Glomerular endothelial cell (primary cell): ENCODE data around the gene LUZP1. TPM values are rescaled to one million over a fixed set of nuclear protein-coding genes. Genes with fewer than 3 reads are reported as not detected.
"Not testable (repeated sequence)": the region's sequence is repeated elsewhere in the genome, so short reads cannot be mapped to it uniquely, and the experiment has no call there.

Experiments
- DNase-seq: peaks from one replicate; pipeline ENCODE4 v3.0.0-alpha.2; 2011; ENCODE audit warnings: low read depth, low spot score; ENCODE audit errors: extremely low read depth
- total RNA-seq: library from RNA; depleted of rRNA; stranded (reverse); fragments of >200 nt; gene quantifications from 2 replicates; pipeline ENCODE4 v1.2.3, GENCODE V29; 2015

Gene LUZP1
- total RNA-seq, 1 donor from 2014 or later: 71.9 TPM

DNA sequence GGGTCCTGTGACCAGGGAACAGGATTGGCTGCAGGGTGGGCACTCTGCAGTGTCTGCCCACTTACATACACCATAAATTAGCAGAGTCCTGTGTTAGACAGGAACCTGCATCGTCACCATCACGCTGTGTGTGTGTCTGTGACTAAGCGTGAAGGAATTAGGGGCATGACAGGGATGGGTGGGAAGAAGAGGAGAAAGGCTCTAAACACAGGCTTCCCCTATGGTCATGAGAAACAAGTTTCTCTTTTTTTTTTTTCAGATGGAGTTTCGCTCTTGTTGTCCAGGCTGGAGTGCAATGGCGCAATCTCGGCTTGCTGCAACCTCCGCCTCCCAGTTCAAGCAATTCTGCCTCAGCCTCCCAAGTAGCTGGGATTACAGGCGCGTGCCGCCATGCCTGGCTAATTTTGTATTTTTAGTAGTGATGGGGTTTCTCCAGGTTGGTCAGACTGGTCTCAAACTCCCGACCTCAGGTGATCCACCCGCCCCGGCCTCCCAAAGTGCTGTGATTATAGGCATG is 20.3 kb upstream of the LUZP1 start:
- DNase-seq: not testable (repeated sequence)

DNA sequence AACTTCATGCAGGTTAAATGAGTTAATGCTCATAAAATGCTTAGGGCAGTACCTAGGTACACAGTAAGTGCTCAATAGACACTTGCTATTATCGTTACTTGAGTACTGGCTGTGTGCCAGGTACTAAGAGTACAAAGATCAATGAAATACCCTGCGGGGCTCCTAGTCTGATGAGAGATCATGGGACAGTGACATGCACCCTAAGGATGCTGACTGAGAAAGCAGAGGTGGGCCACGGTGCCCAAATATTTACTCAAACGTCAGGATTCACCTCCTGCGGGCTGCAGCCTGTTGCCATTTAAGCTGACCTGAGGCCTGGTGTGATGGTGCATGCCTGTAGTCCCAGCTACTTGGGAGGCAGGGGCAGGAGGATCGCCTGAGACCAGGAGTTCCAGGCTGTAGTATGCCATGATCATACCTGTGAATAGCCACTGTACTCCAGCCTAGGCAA is 19.8 kb upstream of the LUZP1 start:
- no peak for DNase-seq

DNA sequence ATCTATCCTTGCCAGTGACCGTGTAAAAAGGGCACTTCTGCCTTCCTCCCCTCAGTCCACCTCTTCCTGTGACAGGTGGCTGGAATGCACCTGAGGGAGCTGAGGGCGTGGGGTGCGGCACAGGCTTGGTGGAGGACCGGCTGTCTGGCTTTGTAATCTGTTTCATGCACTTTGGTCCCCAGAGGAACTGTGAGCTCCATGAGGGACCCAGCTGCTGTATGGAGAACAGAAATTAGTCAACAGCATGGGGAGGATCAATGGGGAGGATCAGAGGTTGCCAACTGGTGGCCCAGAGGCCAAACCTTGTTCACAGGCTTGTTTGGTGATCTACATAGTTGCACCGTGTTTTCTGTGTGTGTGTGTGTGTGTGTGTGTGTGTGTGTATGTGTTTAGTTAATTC is 19.0 kb upstream of the LUZP1 start:
- DNase-seq: no peak

DNA sequence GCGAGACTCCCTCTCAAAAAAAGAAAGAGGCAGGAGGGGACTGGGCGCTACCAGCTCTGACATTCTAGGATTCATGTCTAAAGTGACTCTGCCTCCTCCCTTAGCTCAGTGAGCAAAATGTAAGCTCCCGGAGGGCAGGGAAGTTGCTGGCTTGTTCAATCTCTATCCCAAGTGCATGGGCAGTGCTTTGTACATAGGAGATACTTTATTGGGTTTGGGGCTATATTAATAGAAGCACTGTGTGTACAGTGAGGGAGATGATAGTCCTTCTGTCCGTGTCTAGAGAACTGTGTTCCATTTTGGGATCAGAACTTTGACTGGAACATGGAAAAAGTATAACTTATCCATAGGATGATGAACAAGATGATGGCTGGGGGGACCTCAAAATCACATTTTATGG is 16.7 kb upstream of the LUZP1 start:
- DNase-seq: no peak

DNA sequence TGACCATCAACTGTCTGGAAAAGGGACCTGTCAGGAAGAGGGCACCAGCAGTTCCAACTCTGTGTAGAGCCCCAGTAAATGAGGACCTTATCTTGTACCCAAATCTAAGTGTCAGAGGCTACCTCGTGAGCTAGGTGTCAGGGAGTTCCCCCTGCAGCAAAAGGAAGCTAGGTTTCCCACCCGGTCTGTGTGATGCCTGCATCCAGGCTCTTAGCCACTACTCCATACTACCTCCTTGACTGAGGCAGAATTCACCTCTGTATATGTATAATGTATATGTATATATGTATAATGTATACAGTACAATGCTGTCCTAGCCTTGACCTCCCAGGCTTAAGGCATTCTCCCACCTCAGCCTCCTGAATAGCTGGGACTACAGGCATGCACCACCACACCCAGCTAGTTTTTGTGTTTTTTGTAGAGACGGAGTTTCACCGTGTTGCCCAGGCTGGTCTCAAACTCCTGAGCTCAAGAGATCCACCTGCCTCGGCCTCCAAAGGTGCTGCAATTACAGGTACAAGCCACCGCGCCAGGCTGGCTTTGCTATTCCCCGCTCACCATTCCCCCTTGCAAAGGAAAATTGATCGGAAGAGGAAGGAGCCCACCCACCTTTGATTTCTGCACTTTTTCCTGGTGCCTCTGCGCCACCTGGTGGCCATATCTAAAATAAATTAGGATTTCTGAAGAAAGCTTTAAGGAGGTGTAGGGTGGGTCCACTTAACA is 15.7 kb upstream of the LUZP1 start:
- DNase-seq: no peak

DNA sequence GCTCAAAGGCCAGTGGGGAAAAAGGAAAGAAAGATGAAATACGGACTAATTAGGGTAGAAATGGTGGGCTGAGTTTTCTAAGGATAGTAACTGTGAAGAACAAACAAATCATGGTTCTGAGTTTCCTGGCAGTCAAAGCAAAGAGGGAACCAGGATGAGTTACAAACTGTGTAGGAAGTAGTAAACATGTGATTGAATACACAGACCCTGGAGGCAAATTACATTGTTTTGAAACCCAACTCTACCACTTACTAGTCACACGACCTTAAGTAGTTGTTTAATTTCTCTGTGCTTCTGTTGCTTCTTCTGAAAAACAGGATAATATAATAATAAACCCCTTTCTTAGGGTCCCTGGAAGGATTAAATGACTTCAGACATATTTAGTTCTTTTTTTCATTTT is 11.2 kb upstream of the LUZP1 start:
- DNase-seq: no peak

DNA sequence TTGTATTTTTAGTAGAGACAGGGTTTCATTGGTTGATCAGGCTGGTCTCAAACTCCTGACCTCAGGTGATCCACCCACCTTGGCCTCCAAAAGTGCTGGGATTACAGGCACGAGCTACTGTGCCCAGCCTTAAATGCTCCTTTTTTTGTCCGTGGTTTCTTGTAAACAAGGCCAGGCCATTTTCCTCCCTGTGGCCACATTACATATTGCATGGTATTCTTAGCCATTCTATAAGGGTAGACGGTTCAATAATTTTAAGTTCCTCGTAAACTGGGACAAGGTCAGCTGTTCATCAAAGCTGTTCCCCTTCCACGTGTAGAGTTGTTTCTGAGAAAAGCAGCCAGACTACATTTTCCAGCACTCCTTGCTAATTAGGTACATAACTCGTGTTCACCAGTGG is 10.3 kb upstream of the LUZP1 start:
- no peak for DNase-seq

DNA sequence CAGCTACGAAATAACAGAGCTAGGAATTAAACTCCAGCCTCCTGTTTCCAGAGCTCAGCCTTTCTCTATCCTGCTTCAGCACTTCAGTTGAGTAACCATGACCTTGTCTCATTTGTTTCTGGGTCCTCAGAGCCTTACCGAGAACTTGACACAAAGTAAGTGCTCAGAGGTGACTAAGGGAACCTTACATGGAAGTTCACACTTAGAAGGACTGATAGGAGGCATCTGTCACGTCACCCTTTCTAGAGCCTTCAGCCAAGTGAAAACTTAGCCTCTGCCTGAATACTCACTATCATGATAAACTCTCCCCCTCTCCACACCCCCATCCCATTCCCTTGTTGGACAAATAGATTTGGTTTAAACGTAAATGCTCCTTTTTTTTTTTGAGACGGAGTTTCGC is 9.8 kb upstream of the LUZP1 start:
- DNase-seq: no peak

DNA sequence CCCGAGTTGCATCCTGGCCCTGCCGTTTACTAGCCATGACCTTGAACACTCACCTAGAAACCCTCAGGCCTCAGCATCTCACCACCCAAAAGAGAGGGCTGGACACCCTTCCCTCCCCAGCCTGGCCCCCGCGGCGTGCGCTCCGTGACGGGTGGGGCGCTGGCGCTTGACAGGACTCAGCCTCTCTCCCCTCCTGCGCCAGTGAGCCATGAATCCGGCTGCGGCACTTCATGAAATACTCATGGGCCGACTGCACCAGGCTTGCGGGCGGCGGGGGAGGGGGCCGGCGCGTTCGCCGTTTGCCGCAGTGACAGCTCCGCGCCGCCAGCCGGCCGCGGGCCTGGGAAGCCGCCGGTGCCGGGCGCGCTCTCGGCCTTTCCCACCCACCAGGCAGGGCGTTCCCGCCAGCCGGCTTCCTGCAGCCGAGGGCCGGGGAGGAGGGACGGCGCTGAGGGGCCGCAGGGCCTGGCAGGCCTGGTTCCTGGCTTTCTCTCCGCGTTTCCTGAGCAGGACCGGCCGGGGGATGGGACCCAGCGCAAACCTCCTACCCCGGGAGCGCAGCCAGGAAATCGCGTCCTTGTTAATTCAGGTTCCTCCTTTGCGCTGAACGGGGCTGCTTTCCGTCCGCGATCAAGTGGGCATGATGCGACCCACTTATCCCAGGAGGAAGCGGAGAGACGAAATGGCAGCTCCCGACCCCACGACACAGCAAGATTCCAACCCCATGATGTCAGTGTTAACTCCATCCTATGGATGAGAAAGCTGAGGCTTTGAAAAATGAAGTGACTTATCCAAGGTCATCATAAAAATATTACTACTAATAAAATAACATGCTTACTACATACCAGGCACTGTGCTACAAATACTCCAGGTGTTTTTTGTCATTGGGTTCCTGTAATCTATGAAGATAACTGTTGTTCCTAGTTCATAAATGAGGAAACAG is 9.1 kb upstream of the LUZP1 start:
- no peak for DNase-seq

DNA sequence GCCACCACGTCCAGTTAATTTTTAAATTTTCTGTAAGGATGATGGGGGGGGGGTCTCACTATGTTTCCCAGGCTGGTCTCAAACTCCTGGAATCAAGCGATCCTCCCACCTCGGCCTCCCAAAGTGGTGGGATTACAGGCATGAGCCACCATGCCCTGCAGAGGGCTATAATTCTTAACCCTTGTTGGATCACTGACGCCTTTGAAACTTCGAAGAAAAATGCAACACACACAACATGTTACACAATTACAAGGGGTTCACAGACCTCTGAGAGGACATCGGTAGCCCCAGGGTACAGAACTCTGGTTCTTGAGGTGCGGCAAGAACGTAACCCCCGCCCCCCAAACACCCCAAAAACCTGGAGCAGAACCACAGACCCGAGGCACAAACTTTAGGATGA is 8.4 kb upstream of the LUZP1 start:
- no peak for DNase-seq

DNA sequence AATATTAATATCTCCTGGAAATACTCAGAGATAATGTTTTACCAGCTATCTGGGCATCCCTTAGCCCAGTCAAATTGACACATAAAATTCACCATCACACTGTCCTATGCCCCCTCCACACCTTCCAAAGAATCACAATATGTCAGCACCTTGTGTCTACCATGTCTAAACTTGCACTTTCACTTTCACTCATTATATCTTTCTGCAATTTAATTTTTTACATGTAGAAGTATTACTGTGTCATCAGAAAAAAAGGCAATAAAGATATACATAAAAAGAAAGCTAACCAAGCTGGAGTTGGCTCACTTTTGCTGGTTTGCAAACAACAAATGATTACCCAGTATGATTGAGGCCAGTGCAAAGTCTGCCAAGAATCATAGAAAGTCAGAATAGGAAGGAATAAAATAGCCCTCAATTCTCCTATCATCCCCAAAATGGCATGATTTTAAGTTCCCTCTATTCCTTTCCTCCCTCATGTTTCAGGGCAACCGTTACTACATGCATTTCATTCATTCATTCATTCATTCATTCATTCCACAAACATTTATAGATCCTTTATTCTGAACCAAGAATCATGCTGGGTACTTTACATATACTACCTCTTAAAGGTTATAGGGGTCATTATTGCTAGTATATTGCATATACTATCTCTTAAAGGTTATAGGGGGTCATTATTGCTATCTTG is 5.9 kb upstream of the LUZP1 start:
- no peak for DNase-seq

DNA sequence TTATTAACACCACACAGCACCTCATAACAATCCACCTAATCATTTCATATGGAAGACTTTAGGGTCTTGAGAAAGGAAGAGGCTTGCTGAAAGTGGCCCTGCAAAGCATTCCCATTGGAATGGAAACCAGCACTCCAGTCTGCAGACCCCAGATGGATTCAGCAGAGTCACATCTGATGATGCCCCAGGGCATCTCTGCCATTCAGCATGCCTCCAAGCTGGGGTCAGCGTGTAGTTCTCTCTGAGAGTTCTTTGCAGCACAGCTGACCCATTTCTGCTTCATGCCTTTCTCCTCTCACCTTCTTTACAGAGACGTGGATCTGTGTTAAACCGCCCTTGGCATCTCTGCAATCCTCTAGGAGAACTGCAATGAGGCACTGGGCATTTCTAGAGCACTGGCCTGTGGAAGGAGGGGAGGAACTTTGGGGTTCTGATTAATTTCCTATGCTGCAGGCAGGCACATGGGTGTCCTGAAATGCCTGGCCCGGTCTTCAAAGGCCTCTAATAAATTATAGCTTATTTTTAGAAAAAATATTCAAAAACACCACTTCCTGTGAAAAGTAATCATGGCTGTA is 2.6 kb upstream of the LUZP1 start:
- no peak for DNase-seq

DNA sequence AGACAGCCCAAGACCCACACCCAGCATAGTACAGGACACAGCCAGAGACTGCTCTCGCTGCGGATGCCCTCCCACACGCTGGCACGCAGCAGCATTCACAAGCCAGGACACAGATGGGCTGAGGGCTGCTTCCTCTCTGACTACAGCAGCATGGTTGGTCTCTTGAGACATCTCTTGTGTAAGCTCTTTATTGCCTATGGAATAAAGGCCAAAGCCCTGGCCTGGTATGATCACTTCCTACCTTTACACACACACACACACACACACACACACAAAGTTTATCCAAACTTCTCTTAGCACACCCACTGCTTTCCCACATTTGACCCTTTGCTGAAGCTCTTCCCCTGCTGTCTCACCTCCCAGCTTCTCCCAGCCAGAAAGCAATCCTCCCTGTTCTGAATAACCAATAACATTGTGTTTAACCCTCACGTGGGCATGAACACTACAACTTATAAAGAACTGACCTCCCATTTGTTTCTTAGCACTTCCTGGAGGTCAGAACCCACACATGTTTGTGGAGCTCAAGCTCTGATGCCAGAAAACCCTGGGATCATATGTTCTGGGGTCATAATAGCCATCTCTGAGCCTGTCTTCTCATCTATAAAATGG is 1.2 kb upstream of the LUZP1 start:
- DNase-seq: no peak

DNA sequence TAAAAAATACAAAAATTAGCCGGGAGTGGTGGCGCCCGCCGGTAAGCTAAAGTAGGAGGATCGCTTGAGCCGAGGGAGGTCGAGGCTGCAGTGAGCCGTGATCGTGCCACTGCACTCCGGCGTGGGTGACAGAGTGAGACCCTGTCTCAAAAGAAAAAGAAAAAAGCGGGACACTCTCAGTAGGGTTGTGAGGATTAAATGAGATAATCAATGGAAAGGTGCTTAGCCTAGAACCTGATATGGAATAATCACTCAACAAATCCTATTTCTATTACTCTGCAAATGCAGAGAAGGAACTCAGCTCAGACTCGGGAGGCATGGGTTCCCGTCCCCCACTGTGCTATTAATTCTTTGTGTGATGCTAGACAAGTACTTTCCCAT is 529 bp upstream of the LUZP1 start:
- DNase-seq: no peak

DNA sequence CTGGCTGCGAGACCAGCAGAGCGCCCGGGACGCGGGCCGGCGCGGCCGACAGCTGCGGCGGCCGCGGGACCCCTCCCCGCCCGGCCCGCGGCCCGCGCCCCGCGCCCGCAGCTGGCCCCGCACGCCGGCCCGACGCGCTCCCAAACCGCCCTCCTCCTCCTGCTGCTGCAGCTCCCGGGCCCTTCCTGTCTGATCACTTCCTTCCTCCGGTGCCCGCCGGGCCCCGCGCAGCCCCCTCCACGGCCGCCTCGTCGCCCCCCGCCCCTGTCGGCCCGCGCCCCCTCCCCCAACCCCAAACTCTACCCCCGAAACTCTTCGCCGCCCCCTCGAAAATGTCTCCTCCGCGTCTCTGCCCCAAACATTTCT is 594 bp downstream of the LUZP1 start:
- DNase-seq: no peak

DNA sequence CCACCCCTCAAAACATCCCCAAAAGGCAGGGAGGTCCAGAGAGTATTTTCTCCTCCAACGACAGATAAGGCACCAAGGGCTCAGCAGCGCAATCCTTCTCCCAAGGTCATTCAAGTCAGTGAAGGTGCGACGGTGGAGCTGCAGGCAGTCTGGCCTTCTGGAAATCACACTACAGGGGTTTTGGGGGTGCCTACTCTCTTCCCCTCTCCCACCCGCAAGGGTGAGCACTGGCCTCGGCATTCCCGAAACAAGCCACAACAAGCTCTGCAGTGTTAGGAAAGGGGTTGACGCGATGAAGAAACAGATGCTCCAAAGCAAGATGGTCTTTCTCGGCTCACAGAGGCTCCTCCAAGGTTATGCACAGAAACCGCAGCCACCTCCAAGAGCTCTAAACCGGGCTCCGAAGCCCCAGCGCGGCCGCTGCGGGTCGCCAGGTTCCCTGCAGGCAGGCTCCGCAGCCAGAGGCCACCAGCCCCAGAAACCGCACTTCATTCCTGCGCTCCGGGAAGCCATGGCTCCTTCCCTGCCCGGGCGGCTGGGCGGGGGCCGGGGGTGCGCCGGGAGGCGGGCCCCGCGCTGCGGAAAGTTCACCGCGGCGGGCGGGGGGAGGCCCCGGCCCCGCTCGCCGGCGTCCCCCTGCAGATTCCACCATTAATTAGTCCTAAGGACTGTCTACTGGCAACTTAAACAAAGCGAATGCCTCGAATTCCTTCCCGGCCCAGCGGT is 1.1 kb downstream of the LUZP1 start:
- no peak for DNase-seq

DNA sequence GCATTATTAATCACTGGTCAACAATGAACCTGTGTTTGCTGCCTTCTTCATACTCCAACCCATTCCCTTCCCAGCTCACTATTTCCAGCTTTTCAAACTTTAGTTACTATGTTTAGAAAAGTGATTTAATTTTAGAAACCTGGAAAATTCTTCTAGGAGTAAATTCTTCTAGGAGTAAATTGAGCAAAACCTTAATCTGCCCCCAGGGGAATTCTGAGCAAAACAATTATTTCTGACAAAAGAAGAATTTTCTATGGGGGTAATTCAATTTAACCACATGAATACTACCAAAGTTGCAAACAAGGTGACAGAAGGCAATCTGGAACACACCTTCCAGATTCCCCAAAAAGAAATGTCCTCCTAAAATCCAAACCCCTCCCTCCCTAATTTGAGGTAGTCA is 1.8 kb downstream of the LUZP1 start:
- DNase-seq: no peak

DNA sequence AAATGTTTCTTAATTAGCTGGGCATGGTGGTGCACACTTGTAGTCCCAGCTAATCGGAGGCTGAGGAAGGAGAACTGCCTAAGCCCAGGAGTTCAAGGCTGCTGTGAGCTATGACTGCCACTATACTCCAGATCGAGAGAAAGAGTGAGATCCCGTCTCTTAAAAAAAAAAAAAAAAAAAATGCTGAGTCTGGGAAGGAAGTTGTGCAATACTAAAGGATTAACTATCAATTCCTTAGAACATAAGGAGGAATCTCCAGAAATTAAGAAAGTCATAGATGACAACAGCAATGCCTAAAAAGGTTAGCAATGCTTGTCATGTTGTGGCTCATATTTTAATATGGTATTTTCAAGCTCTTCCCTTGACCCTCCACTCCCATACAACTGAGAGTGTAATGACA is 5.3 kb downstream of the LUZP1 start:
- no peak for DNase-seq

DNA sequence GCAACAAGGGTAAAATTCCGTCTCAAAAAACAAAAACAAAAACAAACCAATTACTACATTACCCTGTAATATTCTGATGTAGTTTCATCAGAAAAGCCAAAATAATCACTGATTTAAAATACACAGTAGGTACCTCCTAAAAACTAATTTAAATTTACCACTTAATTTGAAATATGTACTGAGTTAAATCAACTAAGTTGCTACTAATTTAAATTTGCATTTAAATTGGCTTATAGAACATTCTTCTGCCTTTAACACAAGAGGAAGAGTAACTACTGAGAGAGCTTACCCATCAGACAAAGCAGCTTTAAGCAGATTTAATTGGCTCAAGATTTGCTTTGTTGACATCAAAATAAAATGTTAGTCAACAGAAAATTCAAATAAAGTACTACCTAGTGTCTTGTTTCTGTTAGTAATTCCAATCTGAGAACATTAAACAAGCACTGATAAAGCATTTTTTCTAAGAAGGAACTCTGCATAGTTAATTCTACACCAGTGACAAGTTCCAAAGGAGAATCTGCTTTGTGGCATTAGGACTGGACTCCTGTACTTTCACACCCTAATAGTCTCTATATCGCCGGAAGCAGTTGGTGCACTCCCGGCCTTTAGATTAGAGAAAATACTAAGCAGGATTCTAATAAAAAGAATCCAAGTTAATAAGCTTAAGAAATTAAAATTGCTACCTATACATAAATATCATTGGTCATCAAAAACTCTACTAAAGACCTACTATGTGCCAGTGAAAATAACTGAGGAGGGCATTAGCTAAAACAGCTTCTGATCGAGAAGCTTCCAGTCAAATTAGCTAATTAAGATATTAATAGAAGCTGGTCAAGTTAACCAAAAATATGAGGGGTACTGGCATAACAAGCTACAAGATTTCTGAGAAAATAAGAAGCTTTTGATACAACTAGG is 8.4 kb downstream of the LUZP1 start:
- no peak for DNase-seq
